ENCODE results near the gene SURF2. TPM values are rescaled to one million over a fixed set of nuclear protein-coding genes. Genes with fewer than 3 reads are reported as not detected.

SURF2 gene
- total RNA-seq, 3 donors from 2014 or later: 16.7 to 25.9 (median 25.2) TPM

DNA sequence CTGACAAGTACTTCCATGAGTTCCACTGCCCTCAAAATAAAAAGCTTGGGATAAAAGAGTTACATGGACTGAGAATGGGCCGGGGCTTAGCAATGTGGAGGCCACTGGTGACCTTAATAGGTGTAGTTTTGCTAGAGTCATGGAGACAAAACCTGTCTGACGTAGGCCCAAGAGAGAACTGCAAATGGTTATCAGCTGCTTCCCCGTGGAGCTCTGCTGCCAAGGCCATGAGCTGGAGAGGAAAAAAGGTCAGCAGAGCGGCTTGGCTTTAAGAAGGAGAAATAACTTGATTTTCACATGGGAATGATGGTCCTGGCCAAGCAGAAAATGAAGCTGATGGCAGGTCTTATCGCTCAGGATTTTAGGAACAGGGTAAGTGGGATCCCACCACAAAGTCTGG, 16.7 kb upstream of the SURF2 start:
- Histone ChIP-seq H3K27me3 (no peaks in the 10 kb centered on the region), H3K36me3 (peaks cover 5% of the 10 kb centered on the region), H3K9me3 (no peaks in the 10 kb centered on the region), H3K4me1 (peaks cover 0 to 5% of the 10 kb centered on the region in 2 donors), H3K4me3 (no peak overlapping the region), H3K27ac (no peak overlapping the region)
- intact Hi-C loops (cut with DNase I; ENCODE audit: low total_unique reads): no loop called here
- no peak for DNase-seq (ENCODE audit: low spot score in 2 of 2)
- TF ChIP-seq, protein P1, sequence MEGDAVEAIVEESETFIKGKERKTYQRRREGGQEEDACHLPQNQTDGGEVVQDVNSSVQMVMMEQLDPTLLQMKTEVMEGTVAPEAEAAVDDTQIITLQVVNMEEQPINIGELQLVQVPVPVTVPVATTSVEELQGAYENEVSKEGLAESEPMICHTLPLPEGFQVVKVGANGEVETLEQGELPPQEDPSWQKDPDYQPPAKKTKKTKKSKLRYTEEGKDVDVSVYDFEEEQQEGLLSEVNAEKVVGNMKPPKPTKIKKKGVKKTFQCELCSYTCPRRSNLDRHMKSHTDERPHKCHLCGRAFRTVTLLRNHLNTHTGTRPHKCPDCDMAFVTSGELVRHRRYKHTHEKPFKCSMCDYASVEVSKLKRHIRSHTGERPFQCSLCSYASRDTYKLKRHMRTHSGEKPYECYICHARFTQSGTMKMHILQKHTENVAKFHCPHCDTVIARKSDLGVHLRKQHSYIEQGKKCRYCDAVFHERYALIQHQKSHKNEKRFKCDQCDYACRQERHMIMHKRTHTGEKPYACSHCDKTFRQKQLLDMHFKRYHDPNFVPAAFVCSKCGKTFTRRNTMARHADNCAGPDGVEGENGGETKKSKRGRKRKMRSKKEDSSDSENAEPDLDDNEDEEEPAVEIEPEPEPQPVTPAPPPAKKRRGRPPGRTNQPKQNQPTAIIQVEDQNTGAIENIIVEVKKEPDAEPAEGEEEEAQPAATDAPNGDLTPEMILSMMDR (IDR thresholded peaks at IDR 0.05): no peak
- no peak for TF ChIP-seq POLR2AphosphoS5 (IDR thresholded peaks at IDR 0.05)
- TF ChIP-seq POLR2A (IDR thresholded peaks at IDR 0.05): no peak

DNA sequence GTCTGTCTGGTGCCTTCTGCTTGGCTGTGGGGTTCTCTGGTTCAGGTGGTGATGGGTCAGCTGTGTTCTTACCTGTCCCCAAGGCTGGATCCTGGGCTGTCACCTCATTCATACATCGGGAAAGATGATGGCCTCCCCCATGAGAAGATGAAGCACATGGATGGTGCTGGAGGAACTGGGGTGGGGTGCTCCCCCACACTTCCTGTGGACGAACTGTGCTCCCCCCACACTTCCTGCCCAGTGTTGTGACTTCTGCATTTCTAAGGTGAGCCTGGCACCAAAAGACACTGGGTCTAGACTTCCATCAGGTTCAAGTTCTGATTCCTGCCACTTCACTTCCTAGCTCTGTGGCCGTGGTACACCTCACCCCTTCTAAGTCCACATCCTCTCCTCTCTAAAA, 16.1 kb upstream of the SURF2 start:
- Histone ChIP-seq H3K27me3 (no peaks in the 10 kb centered on the region), H3K4me3 (no peak overlapping the region), H3K9me3 (no peaks in the 10 kb centered on the region), H3K4me1 (no peaks in the 10 kb centered on the region), H3K36me3 (peaks cover 5% of the 10 kb centered on the region), H3K27ac (no peak overlapping the region)
- intact Hi-C loops (cut with DNase I; ENCODE audit: low total_unique reads): no loop called here
- TF ChIP-seq POLR2A (IDR thresholded peaks at IDR 0.05): no peak
- no peak for TF ChIP-seq POLR2AphosphoS5 (IDR thresholded peaks at IDR 0.05)
- TF ChIP-seq, protein P1 (IDR thresholded peaks at IDR 0.05): no peak
- no peak for DNase-seq (ENCODE audit: low spot score in 2 of 2)

DNA sequence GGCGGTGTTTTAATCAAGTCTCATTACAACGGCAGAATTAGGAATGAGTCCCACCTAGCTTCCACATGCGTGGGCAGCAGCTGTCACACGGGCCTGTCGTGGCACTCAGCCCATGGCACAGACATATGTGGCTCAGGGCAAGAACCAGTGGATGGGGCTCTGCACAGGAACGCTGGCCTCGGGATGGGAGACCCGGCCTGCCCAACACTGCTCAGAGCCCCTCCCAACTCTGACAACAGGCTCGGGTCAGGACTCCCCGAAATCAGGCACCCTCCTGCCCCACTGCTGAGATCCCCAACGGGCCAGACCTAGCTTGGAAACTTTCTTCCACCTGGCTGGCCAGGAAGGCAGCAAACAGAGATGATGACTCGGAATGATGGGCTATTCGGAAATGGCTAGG, 15.4 kb upstream of the SURF2 start:
- H3K4me1 ChIP-seq: no peaks in the 10 kb centered on the region
- no peaks in the 10 kb centered on the region for H3K9me3 ChIP-seq
- no peak overlapping the region for H3K27ac ChIP-seq
- peaks cover 5% of the 10 kb centered on the region for H3K36me3 ChIP-seq
- H3K4me3 ChIP-seq: no peak overlapping the region
- DNase-seq (ENCODE audit: low spot score in 2 of 2): no peak
- intact Hi-C loops (cut with DNase I; ENCODE audit: low total_unique reads): no loop called here
- TF ChIP-seq POLR2AphosphoS5 (IDR thresholded peaks at IDR 0.05) (no peak), POLR2A (IDR thresholded peaks at IDR 0.05) (no peak)
- TF ChIP-seq, protein P1 (IDR thresholded peaks at IDR 0.05): no peak
- H3K27me3 ChIP-seq: no peaks in the 10 kb centered on the region

DNA sequence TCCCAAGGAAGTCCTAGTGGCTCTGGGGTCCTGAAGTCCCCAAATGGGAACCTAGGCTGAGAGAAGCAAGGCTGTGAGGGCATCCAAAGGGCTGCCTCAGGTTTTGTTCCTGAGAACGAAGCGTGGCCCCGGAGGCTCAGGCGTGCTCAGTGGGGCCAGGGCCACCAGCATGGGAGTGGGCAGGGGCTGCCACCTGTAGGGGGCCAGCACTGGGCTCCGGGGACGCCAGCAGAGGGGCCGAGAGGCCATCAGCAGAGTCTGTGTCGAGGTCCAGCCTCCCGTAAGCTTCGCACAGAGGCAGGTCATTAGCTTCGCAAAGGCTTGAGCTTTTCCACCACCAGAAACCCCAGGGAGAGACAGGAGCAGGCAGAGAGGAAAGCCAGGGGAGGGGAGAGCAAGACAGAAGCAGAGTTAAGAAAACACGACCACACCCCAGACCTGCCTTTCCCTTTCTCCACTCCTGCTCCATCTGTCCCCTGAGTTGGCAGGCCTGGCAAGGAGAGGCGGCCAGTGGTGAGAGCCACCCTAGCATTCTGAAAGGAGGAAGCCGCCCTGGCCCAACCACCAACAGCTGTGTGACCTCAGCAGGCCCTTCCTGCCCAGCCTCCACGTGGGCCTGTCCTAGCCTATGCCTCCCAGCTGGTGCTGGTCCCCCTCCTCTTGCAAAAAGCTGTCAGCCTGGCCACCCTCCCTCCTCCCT, 14.8 kb upstream of the SURF2 start:
- Histone ChIP-seq H3K36me3 (peaks cover 5% of the 10 kb centered on the region), H3K9me3 (no peaks in the 10 kb centered on the region), H3K27ac (no peak overlapping the region), H3K4me3 (no peak overlapping the region), H3K27me3 (no peaks in the 10 kb centered on the region), H3K4me1 (peaks cover 0 to 6% of the 10 kb centered on the region in 2 donors)
- TF ChIP-seq, protein P1 (IDR thresholded peaks at IDR 0.05): no peak
- TF ChIP-seq POLR2AphosphoS5 (IDR thresholded peaks at IDR 0.05) (no peak), POLR2A (IDR thresholded peaks at IDR 0.05) (no peak)
- DNase-seq (ENCODE audit: low spot score in 2 of 2): no peak
- intact Hi-C loops (cut with DNase I; ENCODE audit: low total_unique reads): no loop called here

DNA sequence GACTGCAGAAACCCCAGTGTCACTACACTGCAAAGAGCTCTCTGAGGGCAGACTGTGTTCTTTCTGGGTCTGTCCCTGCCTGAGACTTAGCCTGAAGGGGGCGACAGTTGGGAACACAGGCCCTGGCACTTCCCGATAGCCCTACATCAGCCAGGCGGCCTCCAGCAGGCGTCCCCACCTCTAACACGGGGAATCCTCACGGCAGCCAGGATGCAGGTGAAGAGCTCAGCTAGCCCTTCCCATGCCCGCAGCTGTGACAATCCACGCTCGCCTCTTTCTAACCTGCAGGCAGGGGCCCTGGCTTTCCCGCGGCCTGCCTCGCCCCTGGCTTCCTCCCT, 14.3 kb upstream of the SURF2 start:
- TF ChIP-seq, protein P1 (IDR thresholded peaks at IDR 0.05): no peak
- no peak for TF ChIP-seq POLR2A (IDR thresholded peaks at IDR 0.05)
- TF ChIP-seq POLR2AphosphoS5 (IDR thresholded peaks at IDR 0.05): no peak
- Histone ChIP-seq H3K9me3 (no peaks in the 10 kb centered on the region), H3K27ac (no peak overlapping the region), H3K4me1 (peaks cover 0 to 9% of the 10 kb centered on the region in 2 donors), H3K4me3 (no peak overlapping the region), H3K36me3 (peaks cover 5% of the 10 kb centered on the region), H3K27me3 (no peaks in the 10 kb centered on the region)
- no peak for DNase-seq (ENCODE audit: low spot score in 2 of 2)
- intact Hi-C loops (cut with DNase I; ENCODE audit: low total_unique reads): no loop called here
